DMS79 (cell line): ENCODE results near the gene NT5DC4.

Experiments
- DNase-seq: peaks from one replicate; lab custom pipeline; 2025; lab: John Stamatoyannopoulos, UW

NT5DC4 gene

GRCh38 chr2:112723547-112723940 lies 2.7 kb downstream of the NT5DC4 start:
- DNase-seq: no peak

- no peak for DNase-seq
These were observed 3.2 kb downstream of the NT5DC4 start for GRCh38 chr2:112723995-112724394.

- no peak for DNase-seq
These were observed 4.0 kb downstream of the NT5DC4 start for GRCh38 chr2:112724591-112725525.

GRCh38 chr2:112725545-112726457 lies 5.0 kb downstream of the NT5DC4 start:
- DNase-seq: no peak

- DNase-seq: peak; percentile 93
These were observed 5.8 kb downstream of the NT5DC4 start for GRCh38 chr2:112726487-112727190.

- no peak for DNase-seq
These were observed 6.6 kb downstream of the NT5DC4 start for GRCh38 chr2:112727276-112728028.

- DNase-seq: no peak
These were observed 7.2 kb downstream of the NT5DC4 start for GRCh38 chr2:112728029-112728362.

- no peak for DNase-seq
These were observed 7.8 kb downstream of the NT5DC4 start for GRCh38 chr2:112728378-112729175.

- DNase-seq: no peak
These were observed 9.4 kb downstream of the NT5DC4 start for GRCh38 chr2:112730216-112730615.

- no peak for DNase-seq
These were observed 10.0 kb downstream of the NT5DC4 start for GRCh38 chr2:112730791-112731190.

- no peak for DNase-seq
These were observed 10.7 kb downstream of the NT5DC4 start for GRCh38 chr2:112731479-112731878.

- DNase-seq: no peak
These were observed 12.6 kb downstream of the NT5DC4 start for GRCh38 chr2:112733456-112733855.

GRCh38 chr2:112733871-112734270 lies 13.1 kb downstream of the NT5DC4 start:
- DNase-seq: no peak

- DNase-seq: no peak
These were observed 16.9 kb downstream of the NT5DC4 start for GRCh38 chr2:112737542-112738232.

GRCh38 chr2:112740527-112740926 lies 19.7 kb downstream of the NT5DC4 start:
- DNase-seq: no peak

- peak; percentile 15 for DNase-seq
These were observed 29.1 kb downstream of the NT5DC4 start for GRCh38 chr2:112749755-112750559.

GRCh38 chr2:112750560-112750843 lies 29.7 kb downstream of the NT5DC4 start:
- DNase-seq: no peak

GRCh38 chr2:112751451-112752197 lies 30.8 kb downstream of the NT5DC4 start:
- no peak for DNase-seq

- no peak for DNase-seq
These were observed 31.8 kb downstream of the NT5DC4 start for GRCh38 chr2:112752667-112753066.
